Measurements from ENCODE around the gene NDUFAF8.
"Not testable (repeated sequence)": the region's sequence is repeated elsewhere in the genome, so short reads cannot be mapped to it uniquely, and the experiment has no call there.

Gene NDUFAF8

GRCh38 chr17:81222906-81223761, 16.0 kb upstream of the NDUFAF8 start, which contains the start of gene CEP131:
CEP131 (minus strand) TSS chr17:81222965; CDS start chr17:81220056, 2,909 bp downstream.
- peak; percentile 80 for DNase-seq (ENCODE audit: low read depth)

- DNase-seq (ENCODE audit: low read depth): no peak
Measured at GRCh38 chr17:81223762-81224130, 15.4 kb upstream of the NDUFAF8 start.

DNA sequence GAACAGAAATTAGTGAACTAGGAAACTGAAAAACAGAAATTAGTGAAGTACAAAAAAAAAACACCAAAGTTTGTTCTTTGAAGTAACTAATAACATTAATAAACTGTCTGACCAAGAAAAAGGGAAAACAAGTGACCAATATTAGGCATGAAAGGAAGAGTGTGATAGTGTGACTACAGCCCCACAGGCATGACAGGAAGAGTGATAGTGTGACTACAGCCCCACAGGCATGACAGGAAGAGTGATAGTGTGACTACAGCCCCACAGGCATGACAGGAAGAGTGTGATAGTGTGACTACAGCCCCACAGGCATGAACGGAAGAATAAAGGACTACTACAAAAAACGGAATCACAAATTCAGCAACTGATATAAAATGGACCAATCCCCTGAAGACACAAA, 11.5 kb upstream of the NDUFAF8 start:
- not testable (repeated sequence) for DNase-seq (ENCODE audit: low read depth)

- no peak for DNase-seq (ENCODE audit: low read depth)
Measured at GRCh38 chr17:81228420-81228819, 10.7 kb upstream of the NDUFAF8 start.

GRCh38 chr17:81228834-81229665, 10.1 kb upstream of the NDUFAF8 start:
- no peak for DNase-seq (ENCODE audit: low read depth)

- no peak for DNase-seq (ENCODE audit: low read depth)
Measured at GRCh38 chr17:81229666-81229920, 9.5 kb upstream of the NDUFAF8 start.

- no peak for DNase-seq (ENCODE audit: low read depth)
Measured at GRCh38 chr17:81230043-81230820, 8.9 kb upstream of the NDUFAF8 start.

GRCh38 chr17:81231121-81231645, 7.9 kb upstream of the NDUFAF8 start:
- DNase-seq (ENCODE audit: low read depth): no peak

GRCh38 chr17:81231766-81232581, 7.1 kb upstream of the NDUFAF8 start:
- DNase-seq (ENCODE audit: low read depth): no peak

DNA sequence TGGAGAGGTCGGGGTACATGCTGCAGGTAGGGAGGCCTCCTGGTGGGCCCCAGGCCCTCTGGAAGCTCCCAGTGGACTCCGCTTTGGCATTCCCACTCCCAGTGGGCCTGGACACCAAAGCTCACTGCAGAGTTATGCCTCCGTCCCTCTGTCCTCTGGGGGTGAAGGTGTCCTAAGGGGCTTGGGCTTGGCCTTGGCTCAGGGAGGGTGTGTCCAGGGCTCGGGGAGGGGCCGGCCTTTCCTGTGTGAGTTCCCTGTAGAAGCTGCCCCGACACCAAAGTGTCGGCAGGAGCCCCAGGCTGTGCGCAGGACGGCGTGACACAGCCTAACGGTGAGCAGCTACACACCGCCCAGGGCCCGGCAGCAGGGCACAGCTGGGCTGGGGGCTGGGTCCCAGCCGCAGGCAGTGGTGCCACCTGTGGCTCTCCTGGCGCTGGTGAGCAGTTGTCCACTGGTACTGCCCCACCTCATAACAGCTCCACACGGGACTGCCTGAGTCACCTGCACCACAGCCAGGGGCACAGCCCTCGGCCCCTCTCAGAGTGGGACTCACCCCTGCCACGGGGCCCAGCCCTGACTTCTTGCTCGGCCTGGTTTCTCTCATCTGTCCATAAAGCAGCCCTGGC, 6.4 kb upstream of the NDUFAF8 start:
- DNase-seq (ENCODE audit: low read depth): no peak

DNA sequence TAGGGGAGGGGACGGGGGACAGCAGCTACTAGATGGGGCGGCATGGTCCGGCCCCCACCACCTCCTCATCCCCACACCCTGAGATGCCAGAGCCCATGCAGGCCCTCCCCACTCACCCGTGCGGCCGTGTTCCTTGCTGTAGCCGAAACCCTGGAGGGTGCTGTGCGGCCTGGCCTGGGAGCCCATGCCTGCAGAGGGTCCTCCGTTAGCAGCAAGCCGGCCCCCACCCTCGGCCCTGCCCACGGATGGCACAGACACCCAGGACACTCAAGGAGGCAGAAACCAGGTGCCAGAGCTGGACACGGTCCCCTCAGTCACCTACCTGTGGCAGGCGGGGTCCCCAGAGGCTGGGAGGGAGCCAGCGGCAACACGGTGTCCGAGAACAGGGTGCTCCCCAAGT, 5.8 kb upstream of the NDUFAF8 start:
- no peak for DNase-seq (ENCODE audit: low read depth)

- no peak for DNase-seq (ENCODE audit: low read depth)
Measured at GRCh38 chr17:81233811-81234505, 5.2 kb upstream of the NDUFAF8 start.

DNA sequence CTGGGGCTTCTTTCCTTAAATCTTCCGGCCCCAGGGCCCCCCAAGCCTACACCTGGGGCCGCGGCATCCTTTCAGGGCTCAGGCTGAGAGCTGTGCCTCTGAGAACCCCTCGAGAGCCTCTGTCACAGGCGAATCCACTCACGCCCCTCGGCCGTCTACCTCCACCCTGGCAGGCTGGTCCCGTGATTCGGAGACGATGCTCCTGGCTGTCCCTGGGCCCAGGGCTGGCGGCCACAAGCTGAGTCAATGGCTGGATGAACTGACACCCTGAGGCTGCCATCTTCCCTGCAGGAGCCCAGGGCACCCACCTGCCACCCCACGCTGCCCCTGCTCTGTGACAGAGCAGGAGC, 4.6 kb upstream of the NDUFAF8 start:
- DNase-seq (ENCODE audit: low read depth): no peak

GRCh38 chr17:81234940-81235821, 3.9 kb upstream of the NDUFAF8 start:
- no peak for DNase-seq (ENCODE audit: low read depth)

GRCh38 chr17:81235822-81236740, 3.0 kb upstream of the NDUFAF8 start:
- DNase-seq (ENCODE audit: low read depth): no peak

GRCh38 chr17:81236784-81237183, 2.3 kb upstream of the NDUFAF8 start:
- no peak for DNase-seq (ENCODE audit: low read depth)

- DNase-seq (ENCODE audit: low read depth): no peak
Measured at GRCh38 chr17:81237591-81238489, 1.3 kb upstream of the NDUFAF8 start.
